Sigmoid colon (tissue), 4 donors: Measurements from ENCODE around the gene FAM193A.

ENCODE experiments used
- CTCF ChIP-seq, 4 experiments: fragments of 450-650 bp in 3 of 4; fragments of 200-600 bp in 1 of 4; IDR thresholded peaks; one replicate each; pipeline ENCODE4 v1.5.1; 2016 to 2019; ENCODE audit warnings: antibody characterized with exemption in 4 of 4, mild to moderate bottlenecking in 3 of 4, moderate library complexity in 2 of 4
- EP300 ChIP-seq, 4 donors: sonication (generic); formaldehyde crosslinking; IDR thresholded peaks; one replicate each; pipeline ENCODE4 v1.6.1; 2017; ENCODE audit warnings: antibody characterized with exemption in 4 of 4
- POLR2A ChIP-seq, 2 donors: fragments of 450-650 bp; IDR thresholded peaks; one replicate each; pipeline ENCODE4 v1.6.1; 2016; ENCODE audit warnings: antibody characterized with exemption in 2 of 2, mild to moderate bottlenecking in 2 of 2, moderate library complexity in 2 of 2
- POLR2AphosphoS5 ChIP-seq, 4 donors: sonication (generic); formaldehyde crosslinking; IDR thresholded peaks; one replicate each; pipeline ENCODE4 v1.6.1; 2017; ENCODE audit warnings: antibody characterized with exemption in 4 of 4

- no peak for TF ChIP-seq CTCF (IDR thresholded peaks at IDR 0.05)
- TF ChIP-seq POLR2A (IDR thresholded peaks at IDR 0.05): no peak
- TF ChIP-seq POLR2AphosphoS5 (IDR thresholded peaks at IDR 0.05): no peak
- TF ChIP-seq EP300 (IDR thresholded peaks at IDR 0.05): no peak
Observed at GRCh38 chr4:2545321-2546013, 9.0 kb downstream of the FAM193A start.
